GM03348 (cell line): ENCODE measurements around the gene ERC2.
"Not testable (repeated sequence)": the region's sequence is repeated elsewhere in the genome, so short reads cannot be mapped to it uniquely, and the experiment has no call there.

Experiments
- DNase-seq: peaks from one replicate; pipeline ENCODE4 v3.0.0; 2012; ENCODE audit warnings: low spot score

ERC2 gene

DNA sequence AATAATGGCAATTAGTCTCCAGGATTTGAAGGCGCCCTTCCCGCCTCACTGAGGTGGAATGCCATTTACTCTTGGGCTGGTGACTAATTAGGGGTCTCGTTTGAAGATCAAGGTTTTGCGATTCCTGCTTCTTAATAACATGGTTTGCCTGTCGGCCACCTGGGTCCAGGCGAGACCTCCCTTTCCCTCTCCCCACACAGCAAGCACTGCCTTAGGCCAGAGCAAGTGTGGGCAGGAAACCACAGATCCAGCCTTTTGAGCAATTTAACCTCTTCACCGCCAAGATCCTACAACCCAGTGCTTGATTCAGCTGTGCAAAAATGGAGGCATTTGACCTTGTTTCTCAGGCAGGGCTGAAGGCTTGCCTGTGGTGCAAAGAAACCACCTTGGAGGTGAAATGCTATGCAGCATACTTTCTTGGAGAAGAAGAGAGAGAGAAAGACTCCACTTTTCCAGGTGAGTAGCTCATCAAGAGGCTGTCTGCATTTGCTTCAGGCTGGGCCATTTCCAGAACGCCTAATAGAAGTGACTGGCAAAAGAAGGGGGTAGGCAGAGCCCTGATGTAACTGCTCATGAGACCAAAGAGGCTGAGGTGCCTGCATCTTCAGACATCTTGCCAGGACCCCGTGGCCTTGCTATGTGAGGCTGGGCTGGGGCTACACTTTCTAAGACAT, 947.1 kb downstream of the ERC2 start:
- DNase-seq: no peak

DNA sequence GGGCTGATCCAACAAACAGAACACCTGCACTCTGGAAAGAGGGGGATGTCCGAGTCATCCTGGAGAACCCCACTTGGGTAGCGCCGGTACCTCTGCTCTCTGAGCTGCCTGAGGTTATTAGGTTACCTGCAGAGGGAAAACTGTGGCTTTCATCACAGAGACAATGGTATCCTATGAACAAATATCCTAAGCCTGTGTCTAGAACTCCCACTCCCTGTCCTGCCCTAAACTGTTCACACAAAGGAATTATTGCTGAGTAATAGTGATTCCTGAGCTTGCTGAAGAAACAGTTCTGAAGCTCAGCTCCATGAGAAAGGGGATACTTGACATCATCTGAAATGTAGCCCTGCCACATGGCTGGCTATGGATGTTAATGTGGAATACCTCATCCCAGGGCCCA, 949.2 kb downstream of the ERC2 start:
- DNase-seq: peak; percentile 51

DNA sequence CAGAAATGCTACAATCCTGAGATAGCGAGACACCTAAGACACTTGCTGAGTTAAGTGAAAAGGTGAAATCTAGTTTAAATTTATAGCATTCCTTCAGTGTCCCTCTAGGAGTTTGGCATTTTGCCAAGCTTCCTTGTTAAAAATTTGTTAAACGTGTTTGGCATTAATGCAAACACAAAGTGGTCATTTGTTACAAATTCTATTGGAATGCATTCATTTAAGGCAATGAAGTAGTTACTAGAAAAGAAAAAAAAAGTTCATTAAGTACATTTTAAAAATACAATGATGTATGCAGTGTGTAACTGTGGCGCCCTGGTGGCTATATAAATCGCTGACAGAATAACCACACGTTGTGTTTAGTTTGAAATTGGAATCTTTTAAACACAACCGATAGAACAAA, 949.8 kb downstream of the ERC2 start:
- no peak for DNase-seq

DNA sequence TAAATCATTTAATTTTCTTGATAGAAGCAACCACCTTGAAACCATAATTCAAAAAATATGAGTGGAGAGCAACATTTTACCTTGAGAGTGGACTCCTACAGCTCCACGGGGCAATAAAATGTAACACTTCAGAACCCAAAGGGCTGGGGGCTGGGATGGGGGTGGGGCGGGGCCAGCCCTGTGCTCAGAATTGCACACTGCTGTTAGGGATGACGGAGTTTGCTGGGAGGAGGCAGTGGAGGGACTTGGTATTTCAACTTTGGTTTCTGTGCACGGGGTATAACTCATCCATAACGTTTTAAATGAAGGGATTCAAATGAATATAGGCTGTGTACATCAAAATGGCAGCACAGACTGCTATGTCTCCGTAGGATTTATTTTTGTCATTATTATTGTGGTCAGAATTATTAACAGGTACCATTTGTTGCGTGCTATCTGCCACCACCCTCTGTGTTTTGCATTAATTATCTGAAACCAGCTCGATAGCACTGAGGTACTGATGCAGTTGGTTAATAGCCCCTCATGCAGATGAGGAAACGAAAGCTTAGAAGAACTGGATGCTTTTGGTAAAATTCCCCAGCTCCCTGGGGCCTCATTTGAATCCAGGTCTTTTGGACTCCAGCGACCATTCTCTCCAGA, 951.8 kb downstream of the ERC2 start:
- no peak for DNase-seq

- no peak for DNase-seq
Observed at GRCh38 chr3:55515550-55516246, 952.6 kb downstream of the ERC2 start.

GRCh38 chr3:55514962-55515361, 953.3 kb downstream of the ERC2 start:
- DNase-seq: no peak

GRCh38 chr3:55512571-55513343, 955.5 kb downstream of the ERC2 start:
- no peak for DNase-seq

- peak; percentile 71 for DNase-seq
Observed at GRCh38 chr3:55511895-55512570, 956.2 kb downstream of the ERC2 start.

- DNase-seq: no peak
Observed at GRCh38 chr3:55508335-55508734, 959.9 kb downstream of the ERC2 start.

DNA sequence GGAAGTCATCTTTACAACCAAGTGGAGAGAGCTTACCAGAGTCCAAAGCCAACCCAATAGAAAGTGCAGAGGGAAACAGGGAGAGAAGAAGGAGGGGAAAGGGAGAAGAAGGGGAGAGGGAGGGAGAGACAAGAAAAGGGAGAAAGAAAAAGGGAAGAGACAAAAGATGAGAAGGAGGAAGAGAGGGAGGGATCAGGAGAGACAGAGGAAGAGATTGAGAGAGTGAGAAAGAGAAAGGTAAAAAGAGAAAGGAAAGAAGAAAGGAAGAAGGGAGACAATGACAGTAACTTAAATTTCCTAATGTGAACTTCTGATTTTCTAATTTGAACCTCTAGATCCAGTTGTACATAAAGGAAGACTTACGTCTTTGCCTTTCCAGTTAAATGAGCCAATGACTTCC, 960.5 kb downstream of the ERC2 start:
- no peak for DNase-seq

DNA sequence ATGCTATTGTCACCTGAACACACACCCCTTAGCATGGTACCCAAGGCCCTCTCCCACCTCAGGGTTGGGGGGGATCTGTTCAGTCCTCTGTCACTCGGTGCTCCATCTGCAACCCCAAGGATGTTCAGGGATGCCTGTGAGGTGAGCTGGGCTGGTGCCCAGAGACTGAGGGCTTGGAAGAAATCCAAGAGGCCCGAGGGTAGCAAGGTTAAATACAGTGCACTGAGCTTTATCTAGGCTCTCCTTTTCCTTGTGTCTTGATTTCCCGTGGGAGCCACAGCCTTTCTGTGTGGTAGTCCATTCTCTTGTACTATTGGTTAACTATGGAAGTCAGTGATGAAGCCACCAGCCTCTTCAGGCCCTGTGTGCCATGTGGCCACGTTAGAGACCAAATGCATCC, 962.5 kb downstream of the ERC2 start:
- DNase-seq: no peak

GRCh38 chr3:55505102-55505501, 963.2 kb downstream of the ERC2 start:
- not testable (repeated sequence) for DNase-seq

DNA sequence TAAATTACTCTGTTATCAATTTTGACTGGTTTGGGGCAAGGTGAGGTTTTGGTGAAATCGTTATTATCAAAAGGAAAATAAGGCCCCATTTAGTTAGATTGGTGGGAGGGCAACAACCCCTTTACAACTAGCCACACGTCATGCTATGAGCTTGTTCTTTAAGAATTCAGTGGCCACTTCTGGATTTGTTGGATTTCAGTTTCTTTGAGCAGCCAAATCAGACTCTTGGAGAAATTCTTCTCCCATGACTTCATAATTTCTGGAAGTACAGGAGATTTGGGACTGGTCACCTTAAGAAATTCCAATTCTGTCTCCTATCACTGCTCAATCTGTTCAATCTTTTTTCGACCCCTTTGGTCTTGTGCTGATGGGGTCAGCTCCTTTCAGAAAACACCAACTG, 966.4 kb downstream of the ERC2 start:
- no peak for DNase-seq

DNA sequence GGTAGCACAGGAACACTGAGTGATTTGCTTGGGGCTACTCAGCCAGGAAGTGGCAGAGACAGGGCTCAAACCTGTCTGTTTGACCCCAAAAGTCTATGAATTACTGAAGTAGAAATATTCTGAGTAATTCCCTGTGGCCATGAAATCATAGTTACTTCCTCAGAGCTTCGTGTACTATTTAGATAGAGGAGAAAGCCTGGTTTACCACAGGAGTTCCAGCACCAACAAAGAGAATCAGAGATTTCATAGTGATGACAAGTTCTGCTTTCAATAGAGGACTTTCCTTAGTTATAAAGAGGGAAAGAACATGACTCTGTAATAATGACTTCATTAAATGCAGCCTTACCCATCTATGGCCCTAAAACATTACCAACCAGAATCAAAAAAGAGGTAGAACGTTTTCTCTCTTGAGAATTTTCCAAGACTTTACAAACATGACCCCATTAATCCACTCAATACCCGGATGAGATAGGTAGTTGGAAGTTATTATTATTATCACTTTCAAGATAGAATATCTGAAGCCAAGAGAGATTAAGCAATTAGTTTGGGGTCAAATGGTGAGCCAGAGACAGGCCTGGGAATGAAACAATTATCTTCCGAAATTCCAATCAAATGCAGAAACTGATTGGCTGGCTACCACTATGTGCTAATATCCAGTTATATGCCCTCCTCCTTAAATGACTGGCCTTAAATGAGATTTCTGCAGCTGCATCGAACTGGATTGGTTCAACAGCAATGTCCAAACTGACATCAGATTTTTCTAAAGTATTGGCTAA, 967.5 kb downstream of the ERC2 start:
- DNase-seq: no peak

DNA sequence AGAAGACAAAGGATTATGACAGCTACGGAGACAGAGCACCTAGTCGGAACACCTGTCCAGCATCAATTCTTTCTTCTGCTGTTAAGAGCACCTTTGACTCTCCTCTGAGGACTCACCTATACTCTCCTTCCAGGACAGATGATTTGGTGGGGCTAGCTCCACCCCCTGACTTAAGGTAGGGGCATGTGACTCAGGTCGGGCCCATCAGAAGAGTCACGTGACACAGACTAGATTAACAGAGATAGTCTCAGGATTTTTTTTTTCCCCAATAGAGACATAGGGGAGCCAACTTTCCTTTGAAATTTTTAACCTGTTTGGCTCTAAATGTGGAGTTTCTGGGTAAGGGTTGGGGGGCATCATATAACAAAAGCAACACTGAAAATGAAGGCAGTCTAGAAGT, 969.7 kb downstream of the ERC2 start:
- no peak for DNase-seq

DNA sequence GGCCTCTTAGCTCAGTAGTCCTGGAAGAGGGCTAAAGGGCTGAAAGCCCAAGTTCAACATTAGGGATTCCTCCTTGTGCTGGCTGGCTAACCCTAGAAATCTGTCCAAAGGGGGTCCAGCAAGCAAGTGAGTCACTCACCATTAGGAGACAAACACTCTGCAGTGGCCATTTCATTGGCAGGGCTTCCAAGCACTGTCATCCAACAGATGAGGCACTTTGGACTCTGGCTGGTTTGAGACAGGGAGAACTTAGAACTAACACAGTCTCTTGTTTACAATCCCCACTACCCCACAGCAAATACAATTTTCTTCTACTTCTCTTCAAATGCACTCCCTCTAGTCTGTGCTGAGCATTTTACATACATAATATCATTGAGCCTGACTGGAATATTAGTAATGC, 971.0 kb downstream of the ERC2 start:
- DNase-seq: no peak

DNA sequence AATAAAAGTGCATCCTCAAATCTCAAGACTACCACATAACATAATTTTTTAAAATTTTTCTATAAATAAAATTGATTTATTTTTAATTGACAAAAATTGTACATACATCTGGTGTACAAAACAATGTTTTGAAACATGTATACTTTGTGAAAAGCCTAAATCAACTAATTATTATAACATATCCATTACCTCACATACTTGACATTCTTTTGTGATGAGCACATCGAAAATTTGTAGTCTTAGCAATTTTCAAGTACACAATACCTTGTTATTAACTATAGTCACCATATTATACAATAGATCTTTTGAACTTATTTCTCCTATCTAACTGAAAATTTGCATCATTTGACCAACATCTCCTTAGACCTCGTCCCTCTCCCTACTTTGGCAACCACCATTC, 973.3 kb downstream of the ERC2 start:
- no peak for DNase-seq

DNA sequence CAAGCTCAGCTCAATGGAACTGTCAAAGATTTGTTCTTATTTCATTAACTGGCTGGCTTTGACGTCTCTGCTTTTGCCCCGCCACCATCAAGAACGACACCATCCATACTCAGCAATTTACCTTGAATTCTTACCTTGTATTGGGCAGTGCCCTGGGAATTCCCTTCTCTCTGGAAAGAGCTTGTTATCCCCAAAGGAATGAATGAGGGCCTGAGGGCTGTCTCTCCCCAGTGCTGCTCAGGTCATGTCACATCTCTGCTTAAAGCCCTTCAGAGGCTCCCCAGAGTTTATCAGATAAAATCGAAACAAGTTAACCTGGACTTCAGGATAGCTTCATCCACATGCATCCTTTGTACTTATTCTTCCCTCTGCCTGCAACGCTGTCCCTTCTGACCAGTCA, 975.3 kb downstream of the ERC2 start:
- DNase-seq: no peak

GRCh38 chr3:55491296-55491816, 976.9 kb downstream of the ERC2 start:
- DNase-seq: peak; percentile 61

GRCh38 chr3:55490276-55490913, 977.9 kb downstream of the ERC2 start:
- no peak for DNase-seq

DNA sequence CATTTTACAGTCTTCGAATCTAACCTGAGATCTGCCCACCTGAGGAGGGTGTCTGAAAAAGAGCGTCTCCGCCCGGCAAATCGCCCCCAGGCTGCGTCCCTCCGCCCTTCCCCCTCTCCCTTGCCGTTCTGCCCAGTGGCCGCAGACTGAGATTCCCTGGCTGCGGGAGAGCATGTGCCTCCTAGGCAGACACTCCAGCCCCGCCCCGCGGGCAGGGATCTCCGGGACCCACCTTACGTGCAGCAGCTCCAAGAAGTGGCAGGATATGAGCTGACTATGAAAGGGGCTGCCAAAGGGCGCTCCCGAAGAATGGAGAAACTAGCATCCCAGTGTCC, 978.5 kb downstream of the ERC2 start:
- DNase-seq: no peak
